ENCODE measurements around the gene RABL2A. TPM values are rescaled to one million over a fixed set of nuclear protein-coding genes. Genes with fewer than 3 reads are reported as not detected.
"Not testable (repeated sequence)": the region's sequence is repeated elsewhere in the genome, so short reads cannot be mapped to it uniquely, and the experiment has no call there.

Gene RABL2A
- 1 to 10 TPM; 1.7 to 2.7 TPM for total RNA-seq

DNA sequence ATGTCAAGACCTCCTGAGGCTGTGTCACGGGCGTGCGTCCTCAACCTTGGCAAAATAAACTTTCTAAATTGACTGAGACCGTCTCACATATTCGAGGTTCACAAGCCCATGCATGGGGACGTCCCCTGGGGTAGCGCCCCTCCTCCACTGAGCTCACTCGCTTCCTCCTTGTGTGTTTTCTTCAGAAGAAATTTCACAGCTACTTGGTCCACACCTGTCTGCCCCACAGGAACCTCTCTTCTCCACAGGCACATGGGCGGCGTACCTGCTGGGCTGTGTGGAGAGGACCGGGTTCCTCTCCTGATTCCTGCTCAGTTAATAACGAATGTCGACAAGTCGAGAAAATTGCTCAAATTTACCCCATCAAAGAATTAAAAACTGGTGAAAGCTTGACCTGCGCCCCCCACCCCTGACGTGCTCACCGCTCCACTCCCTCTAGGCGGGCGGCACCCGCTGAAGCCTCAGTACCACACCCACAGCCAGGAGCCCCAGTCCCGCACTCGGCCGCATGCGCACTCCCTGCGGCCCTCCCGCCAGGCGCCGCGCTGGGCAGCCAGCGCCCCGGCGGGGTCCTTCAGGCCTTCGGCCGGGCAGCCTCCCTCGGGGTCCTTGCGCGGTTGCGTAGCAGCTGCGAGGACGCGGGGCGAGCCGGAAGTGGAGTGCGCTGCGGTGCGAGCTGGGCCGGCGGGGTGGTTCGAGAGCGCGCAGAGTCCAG is at the start of gene RABL2A:
Gene RABL2A (plus strand): TSS at position 651 of the 715 bp plus-strand sequence. CDS start 1,341 bp downstream, outside the sequence.
- peak; percentile 76 for DNase-seq (ENCODE audit: low spot score)
- H3K9me3 ChIP-seq, H3K4me1 ChIP-seq, H3K36me3 ChIP-seq, H3K27me3 ChIP-seq: not testable (repeated sequence)
- peak within 1 kb of the TSS in 1 of 2 donors; percentile 48 for H3K27ac ChIP-seq
- H3K4me3 ChIP-seq = peak within 1 kb of the TSS; percentile 41 to 54

DNA sequence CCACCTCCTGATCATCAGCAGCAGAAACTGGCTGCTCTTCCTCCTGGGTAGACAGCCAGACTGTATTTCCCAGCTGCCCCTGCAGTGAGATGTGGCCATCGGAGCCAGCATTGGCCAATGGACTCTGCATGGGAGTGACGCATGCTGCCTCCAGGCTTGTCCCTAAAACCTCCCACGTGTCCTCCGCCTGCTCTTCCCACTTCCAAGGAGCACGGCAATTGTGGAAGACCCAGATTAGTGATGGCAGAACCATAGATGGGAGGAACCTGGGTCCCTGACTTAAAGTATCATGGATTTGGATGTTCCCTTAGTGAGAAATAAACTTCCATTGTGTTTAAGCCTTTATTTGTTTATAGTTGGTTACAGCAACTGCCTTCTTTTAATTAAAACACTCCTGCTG is 48.6 kb upstream of the RABL2A start:
- H3K27ac ChIP-seq; H3K4me1 ChIP-seq; DNase-seq (ENCODE audit: low spot score); H3K4me3 ChIP-seq; H3K27me3 ChIP-seq; H3K9me3 ChIP-seq; H3K36me3 ChIP-seq: not testable (repeated sequence)

GRCh38 chr2:113582473-113582872 is 44.6 kb upstream of the RABL2A start:
- H3K9me3 ChIP-seq; H3K27me3 ChIP-seq; H3K36me3 ChIP-seq; H3K4me3 ChIP-seq; H3K27ac ChIP-seq; DNase-seq (ENCODE audit: low spot score): not testable (repeated sequence)
- peaks cover 0 to 13% of the 10 kb centered on the region in 2 donors for H3K4me1 ChIP-seq

DNA sequence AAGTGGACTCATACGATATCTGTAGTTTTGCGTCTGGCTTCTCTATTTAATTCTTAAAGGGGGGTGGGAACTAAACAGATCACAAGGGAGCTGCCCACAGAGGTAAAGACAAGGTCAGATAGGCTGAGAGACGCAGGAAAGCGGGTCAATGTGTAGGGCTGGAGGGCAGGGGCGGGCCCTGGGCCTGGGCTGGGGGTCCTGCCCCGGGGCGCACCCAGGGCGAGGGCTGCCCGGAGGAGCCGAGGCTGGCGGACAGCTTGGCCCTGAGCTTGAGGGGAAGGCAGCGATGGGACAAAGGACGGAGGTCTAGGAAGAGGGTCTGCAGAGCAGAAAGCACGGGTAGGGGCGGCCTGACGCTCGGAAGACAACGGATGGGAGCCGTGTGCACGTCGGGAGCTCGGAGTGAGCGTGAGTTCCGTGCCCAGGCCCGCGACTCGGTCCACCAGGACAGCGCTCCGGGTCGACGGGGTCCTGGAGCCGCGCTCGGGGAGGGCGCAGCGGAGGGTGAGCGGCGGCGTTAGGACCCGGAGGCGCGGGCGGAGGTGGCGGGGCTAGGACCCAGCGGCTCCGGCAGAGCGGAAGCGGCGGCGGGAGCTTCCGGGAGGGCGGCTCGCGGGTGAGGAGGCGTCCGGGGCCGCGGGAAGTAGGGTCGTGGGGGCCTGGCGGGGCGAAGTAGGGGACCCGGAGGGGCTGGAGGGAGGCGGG is 43.4 kb upstream of the RABL2A start:
- peak; percentile 66 for DNase-seq (ENCODE audit: low spot score)
- H3K36me3 ChIP-seq, H3K27me3 ChIP-seq, H3K9me3 ChIP-seq: not testable (repeated sequence)
- peak overlapping the region; percentile 51 to 74 for H3K4me3 ChIP-seq
- H3K27ac ChIP-seq = peak overlapping the region; percentile 73 to 88
- H3K4me1 ChIP-seq = peaks cover 0 to 13% of the 10 kb centered on the region in 2 donors

DNA sequence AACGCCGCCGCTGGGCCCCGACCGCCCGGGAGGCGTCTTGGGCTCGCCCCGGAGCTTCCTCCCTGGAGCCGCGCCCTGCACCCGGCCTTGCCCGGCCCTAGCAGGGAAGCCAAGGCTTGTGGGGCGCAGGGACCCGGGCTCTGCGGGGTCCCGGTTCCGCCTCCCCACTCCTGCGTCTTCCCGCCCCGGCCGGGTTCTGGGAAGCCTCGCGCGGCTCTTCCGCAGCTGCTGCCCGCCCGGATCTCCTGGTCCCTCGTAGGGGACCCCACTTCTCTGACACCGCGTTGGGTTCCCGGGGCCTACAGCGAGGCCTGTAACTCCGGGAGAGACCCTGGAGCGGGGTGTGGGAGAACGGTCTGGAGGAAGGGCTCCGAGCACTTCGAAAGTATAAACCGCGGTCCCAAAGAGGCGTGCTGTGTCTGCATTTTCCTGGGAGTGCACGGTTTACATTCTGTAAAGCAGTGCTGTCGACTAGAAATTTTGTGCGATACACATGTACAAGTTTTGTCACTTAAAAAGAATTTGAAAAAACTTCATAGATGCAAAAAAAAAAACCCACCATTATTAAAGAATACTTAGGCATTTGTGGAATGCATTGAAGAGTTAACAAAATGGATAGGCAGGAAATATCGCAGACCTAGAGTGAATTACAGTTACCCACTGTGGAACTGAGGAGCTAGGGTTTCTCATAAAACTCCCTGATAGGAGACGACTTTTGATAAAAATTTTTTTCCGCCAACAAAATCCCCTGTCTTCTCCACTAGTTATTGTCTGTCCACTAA is 42.6 kb upstream of the RABL2A start:
- peaks cover 0 to 13% of the 10 kb centered on the region in 2 donors for H3K4me1 ChIP-seq
- DNase-seq (ENCODE audit: low spot score); H3K27me3 ChIP-seq; H3K36me3 ChIP-seq; H3K9me3 ChIP-seq: not testable (repeated sequence)
- peak overlapping the region; percentile 51 to 74 for H3K4me3 ChIP-seq
- H3K27ac ChIP-seq = peak overlapping the region; percentile 70 to 88

DNA sequence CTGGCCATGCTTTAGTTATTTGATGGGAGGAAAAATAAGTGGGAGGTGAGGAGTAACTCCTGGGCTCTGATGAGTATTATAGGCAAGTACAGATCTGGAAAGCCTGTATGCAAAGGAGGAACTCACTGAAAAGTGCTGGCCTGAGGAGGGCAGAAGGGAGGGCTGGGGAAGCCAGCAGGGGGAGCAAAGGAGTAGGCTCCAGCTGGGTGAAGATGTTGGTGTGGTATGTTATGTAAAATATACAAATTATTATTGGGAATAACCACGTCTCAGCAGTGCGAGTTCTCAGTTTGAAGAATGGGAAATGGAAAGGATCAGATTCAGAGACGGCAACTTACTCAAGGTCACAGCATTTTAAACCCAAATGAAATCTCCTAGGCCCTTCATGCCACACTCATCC is 39.9 kb upstream of the RABL2A start:
- not testable (repeated sequence) for H3K9me3 ChIP-seq; H3K4me3 ChIP-seq; H3K27me3 ChIP-seq; H3K27ac ChIP-seq; H3K36me3 ChIP-seq; DNase-seq (ENCODE audit: low spot score)
- peaks cover 0 to 22% of the 10 kb centered on the region in 2 donors for H3K4me1 ChIP-seq
- peak in 1 of 2 donors; percentile 53 for TF ChIP-seq CTCF (IDR thresholded peaks at IDR 0.05)

- not testable (repeated sequence) for H3K4me3 ChIP-seq; H3K27ac ChIP-seq; H3K36me3 ChIP-seq; H3K27me3 ChIP-seq; DNase-seq (ENCODE audit: low spot score); H3K9me3 ChIP-seq
- H3K4me1 ChIP-seq = peaks cover 0 to 17% of the 10 kb centered on the region in 2 donors
Measured at GRCh38 chr2:113589591-113589990, 37.5 kb upstream of the RABL2A start.

GRCh38 chr2:113591926-113592325 is 35.1 kb upstream of the RABL2A start:
- H3K4me1 ChIP-seq; H3K27ac ChIP-seq; H3K4me3 ChIP-seq; H3K9me3 ChIP-seq; H3K27me3 ChIP-seq; H3K36me3 ChIP-seq; DNase-seq (ENCODE audit: low spot score): not testable (repeated sequence)

GRCh38 chr2:113593280-113593679 is 33.8 kb upstream of the RABL2A start:
- H3K27ac ChIP-seq = not testable (repeated sequence)

GRCh38 chr2:113595725-113596124 is 31.3 kb upstream of the RABL2A start:
- DNase-seq (ENCODE audit: low spot score); H3K27ac ChIP-seq; H3K27me3 ChIP-seq; H3K4me3 ChIP-seq; H3K36me3 ChIP-seq; H3K9me3 ChIP-seq: not testable (repeated sequence)
- H3K4me1 ChIP-seq = peaks cover 0 to 15% of the 10 kb centered on the region in 2 donors

More at GRCh38 chr2:113593280-113593679, 33.8 kb upstream of the RABL2A start:
- not testable (repeated sequence) for H3K27me3 ChIP-seq; H3K4me3 ChIP-seq; H3K9me3 ChIP-seq; H3K36me3 ChIP-seq; DNase-seq (ENCODE audit: low spot score)
- H3K4me1 ChIP-seq = peaks cover 0 to 12% of the 10 kb centered on the region in 2 donors

DNA sequence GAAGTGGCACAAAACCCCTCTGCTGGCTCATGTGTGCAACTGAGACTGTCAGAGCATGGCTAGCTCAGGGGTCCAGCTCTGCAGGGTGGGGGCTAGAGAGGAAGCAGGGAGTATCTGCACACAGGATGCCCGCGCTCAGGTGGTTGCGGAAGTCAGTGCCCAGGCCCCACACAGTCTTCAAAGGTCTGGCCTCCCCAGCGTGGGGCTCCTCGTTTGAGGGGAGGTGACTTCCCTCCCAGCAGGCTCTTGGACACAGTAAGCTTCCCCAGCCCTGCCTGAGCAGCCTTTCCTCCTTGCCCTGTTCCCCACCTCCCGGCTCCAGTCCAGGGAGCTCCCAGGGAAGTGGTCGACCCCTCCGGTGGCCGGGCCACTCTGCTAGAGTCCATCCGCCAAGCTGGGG is 29.9 kb upstream of the RABL2A start:
- not testable (repeated sequence) for H3K4me1 ChIP-seq; H3K27me3 ChIP-seq; H3K9me3 ChIP-seq; H3K4me3 ChIP-seq; H3K27ac ChIP-seq; H3K36me3 ChIP-seq; DNase-seq (ENCODE audit: low spot score)

- not testable (repeated sequence) for H3K27me3 ChIP-seq, H3K27ac ChIP-seq
Measured at GRCh38 chr2:113597572-113597971, 29.5 kb upstream of the RABL2A start.

DNA sequence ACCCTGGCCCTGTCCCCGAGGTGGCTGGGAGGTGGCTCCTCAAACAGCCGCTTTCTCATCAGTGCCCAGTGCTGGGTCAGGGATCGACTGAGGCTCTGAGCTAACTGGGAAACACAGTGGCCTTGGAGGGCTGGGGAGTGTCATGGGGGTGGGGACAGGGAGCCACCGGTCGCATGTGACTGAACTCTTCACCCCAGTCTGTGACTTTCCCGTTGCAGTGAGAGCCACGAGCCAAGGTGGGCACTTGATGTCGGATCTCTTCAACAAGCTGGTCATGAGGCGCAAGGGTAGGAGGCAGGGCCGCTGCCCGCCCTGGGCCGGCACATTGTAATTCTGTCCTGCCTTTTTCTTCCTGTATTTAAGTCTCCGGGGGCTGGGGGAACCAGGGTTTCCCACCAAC is 28.9 kb upstream of the RABL2A start:
- not testable (repeated sequence) for H3K4me3 ChIP-seq; H3K4me1 ChIP-seq; DNase-seq (ENCODE audit: low spot score); H3K36me3 ChIP-seq; H3K9me3 ChIP-seq; H3K27me3 ChIP-seq
- peak overlapping the region in 1 of 2 donors; percentile 7 for H3K27ac ChIP-seq

More at GRCh38 chr2:113597572-113597971, 29.5 kb upstream of the RABL2A start:
- H3K36me3 ChIP-seq; H3K4me1 ChIP-seq; DNase-seq (ENCODE audit: low spot score); H3K9me3 ChIP-seq; H3K4me3 ChIP-seq: not testable (repeated sequence)
